NCI-H2029 (cell line): Measurements from ENCODE around the gene GDF11.

Source experiments
- DNase-seq: peaks from one replicate; lab custom pipeline; 2025; lab: John Stamatoyannopoulos, UW

The GDF11 gene

DNA sequence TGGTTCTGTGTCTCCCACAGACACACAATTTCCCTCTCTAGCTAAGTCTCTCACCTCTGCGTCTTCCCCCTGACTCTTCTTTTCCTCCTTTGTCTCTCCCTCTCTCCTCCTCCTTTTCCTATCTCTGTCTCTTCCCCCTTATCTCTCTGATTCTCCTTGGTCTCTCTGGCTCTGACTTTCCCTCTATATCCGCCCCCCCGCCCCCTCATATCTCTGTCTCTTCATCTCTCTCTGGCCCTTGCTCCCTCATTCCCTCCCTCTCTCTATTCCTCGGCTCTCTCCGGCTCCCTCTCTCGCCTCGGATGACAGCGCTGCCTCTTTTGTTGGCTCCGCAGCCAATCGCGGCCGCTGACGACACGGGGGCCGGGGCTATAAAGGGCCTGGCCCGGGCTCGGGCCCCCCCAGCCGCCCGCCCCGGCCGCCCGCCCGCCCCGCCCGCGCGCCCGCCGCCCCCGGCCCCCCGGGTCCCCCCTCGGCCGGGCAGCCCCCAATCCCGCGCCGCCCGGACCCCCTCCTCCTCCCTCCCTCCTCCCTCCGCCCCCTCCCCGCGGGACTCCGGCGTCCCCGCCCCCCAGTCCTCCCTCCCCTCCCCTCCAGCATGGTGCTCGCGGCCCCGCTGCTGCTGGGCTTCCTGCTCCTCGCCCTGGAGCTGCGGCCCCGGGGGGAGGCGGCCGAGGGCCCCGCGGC is at the start of gene GDF11:
Gene GDF11 (plus strand): TSS at position 404 of the 687 bp plus-strand sequence. CDS start 195 bp downstream, at position 599.
- DNase-seq = peak; percentile 68

DNA sequence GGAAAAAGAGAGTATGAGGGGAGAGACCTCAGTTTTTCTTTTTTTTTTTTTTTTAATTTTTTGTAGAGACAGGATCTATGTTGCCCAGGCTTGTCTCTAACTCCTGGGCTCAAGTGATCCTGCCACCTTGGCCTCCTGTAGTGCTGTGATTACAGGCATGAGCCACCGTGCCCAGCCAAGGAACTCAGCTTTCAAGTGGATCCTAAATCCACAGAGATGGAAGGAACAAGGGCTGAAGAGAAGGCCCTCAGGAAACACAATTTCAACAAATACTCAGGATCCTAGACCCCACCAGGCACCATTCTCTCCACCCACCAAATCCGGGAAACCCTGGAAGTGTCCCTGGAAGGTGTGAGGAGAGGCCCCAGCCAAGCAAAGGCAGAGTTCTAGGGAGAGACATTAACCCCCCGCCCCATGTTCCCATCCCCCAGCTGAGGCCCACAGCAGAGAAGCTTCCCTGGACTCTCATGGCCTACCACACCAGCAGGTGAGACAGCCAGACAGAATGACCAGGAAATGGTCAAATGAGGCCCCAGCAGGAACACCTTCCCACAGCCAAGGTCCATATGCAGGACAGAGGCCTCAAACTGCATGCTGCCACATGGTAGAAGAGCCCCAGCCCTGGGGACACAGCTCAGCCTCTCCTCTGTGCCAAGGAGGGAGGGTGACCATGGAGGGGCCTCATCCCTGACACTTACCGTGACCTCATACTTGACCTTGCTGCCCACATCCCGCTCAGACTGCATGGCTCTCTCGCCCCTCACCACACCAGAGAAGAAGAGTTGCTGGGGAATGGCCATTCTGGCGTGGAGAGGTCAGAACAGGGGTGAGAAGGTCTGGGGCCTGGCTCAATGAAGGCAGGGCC is 49.4 kb upstream of the GDF11 start:
- DNase-seq = no peak

DNA sequence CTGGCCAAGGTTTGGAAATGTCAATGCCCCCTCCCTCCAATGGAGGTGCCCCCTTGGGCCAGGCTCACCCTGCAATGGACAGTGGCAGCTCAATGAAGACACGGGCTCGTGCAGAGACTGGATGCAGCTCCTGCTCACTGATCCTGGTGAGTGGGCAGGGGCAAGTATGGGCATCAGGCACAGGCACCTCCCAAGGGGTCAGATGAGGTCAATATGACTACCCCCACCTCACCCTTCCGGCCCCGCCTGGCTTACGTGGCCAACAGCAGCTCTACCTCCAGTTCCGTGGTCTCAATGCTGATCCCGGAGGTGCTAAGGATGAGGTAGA is 48.8 kb upstream of the GDF11 start:
- DNase-seq = no peak

DNA sequence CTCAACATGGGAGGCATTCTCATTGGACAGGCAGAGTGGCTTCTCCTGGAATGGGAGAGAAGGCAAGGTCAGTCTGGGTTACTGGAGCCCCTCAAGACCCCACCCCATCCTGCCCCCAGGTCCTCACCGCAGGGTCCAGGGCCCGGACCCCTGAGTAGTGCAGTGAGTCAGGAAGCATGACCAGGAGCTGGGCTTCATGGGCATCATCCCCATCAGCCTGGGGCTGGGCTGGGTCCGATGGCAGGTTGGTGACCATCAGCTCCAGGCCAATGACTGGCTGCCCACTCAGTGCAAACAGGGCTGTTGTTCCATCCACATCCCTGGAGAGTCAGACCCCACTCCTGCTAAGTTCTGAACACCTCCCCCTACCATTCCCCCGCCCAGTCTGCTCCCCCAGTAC is 48.3 kb upstream of the GDF11 start:
- DNase-seq = no peak

DNA sequence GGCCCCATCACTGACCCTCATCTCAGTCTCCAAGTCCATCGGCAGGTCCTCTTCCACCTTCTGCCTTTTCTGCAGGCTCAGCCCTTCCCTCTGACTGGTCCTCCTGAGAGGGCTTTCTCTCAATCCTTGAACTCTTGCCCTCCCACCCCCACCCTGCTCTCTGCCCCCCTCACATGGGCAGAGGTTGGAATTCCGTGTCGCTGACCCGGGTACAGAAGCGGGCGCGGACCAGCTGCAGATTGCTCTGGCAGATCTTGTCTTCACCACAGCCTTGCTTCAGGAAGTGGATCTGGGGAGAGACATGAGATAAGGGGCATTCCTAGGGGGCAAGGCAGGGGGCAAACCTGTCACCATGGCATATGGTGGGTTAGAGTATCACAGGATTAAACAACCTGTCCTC is 47.6 kb upstream of the GDF11 start:
- DNase-seq = no peak

DNA sequence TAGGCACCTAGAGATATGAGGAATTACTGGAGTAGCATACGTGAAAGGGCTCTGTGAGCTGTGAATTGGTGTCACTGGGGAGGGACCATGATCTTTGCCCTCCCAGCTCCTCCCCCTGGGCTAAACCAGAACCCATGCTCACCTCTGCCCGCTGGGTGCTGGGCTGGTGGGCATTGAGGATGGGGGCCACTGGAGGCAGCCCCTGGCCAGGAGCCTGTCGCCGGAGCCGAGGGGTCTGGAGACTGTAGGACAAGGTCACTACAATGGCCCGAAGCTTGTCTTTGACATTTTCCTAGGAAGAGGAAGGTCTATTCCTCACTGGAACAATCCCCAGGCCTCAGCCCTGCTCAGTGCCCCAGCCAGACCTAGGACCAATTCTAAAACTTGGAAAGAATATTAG is 46.8 kb upstream of the GDF11 start:
- no peak for DNase-seq

DNA sequence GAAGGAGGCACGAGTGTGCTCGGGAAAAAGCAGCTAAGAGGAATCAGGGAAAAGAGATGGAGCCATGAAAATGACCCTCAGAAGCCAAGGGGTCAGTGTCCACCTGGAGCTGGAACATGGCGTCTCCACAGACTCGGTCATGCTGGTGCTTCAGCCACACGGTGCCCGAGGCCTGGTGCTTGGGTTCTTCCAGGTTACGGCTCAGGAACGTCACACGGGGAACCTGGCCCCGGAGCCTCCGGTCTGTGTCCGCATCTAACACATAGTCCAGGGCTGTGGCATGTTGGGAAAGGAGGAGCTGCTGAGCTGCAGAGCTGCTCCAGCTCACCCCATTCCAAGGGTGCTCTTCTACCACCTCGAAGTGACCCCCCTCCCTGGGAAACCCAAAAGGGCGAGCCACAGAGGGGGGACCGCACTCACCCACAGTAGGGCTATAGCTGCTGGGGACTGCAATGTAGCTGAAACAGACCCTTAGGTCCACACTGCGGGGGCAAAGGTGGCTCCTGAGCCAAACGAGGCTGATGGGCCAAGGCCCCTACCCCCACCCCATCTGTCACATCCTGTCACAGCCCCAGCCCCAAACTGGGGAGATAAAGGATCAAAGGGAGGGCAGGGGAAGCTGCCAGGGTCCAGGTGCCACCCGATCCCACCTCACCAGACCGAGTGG is 46.0 kb upstream of the GDF11 start:
- DNase-seq = no peak

DNA sequence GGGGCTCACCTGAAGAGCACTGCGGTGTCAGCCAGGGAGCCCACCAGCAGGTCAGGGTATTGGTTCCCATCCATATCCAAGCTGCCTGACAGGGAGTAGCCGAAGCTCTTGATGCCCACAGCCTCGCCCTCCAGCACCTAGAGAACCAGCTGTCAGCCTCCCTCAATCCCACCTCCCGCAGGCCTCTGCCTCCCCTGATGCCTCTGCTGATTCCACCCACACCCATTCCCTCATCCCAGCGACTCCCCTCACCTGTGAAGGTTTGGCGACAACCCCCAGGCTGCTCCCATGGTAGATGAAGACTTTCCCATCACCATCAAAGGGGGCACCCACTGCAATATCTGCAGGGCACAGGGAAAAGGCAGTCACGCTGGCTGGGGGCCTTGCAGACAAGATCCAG is 45.2 kb upstream of the GDF11 start:
- no peak for DNase-seq

DNA sequence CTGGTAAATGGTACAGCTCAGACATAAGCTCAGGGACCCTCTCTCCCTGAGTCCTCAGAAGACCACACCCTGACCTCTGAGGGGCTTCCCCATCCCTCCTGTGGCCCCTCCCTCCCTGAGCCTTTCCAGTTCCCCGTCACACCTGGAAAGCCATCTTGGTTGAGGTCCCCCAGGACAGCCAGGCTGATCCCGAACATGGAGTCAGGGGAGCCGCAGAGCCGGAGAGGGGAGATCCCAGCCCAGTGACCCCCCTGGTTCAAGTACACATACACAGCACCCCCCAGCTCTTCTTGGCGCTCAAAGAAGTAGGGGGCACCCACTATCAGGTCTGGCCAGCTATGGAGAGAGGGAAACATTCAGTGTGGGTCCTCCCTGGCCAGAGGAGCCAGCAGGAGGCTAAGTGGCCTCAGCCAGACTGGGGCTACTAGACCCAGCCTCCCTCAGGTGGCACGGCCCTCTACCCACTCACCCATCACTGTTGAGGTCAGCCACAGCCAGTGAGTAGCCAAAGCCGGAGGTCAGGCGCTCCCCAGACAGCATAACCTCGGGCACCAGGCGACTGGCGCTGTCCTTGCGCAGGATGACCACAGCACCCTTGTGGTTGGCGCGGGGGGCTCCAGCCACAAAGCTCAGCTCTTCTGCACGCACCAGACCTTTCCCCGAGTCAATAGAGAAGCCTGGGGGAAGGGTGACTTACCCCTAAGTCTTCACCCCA is 44.5 kb upstream of the GDF11 start:
- DNase-seq = no peak

DNA sequence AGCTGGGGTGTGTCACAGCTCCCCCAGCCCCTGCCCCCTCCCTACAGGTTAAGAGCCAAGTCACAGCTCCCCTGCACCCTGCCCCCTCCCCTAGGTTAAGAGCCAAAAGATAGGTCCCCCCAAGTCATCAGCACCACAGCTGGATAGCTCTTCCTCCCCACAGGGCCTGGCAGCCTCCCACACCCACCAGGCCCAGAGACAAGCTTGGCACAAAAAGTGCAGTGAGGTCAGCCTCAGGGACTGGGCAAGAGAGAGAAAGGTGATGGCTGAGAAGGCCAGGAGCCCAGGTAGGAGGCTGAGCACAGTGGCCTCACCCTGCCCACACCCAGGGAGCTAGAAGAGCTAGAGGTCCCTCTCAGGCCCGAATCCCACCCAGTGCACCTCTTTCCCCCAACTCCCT is 44.0 kb upstream of the GDF11 start:
- no peak for DNase-seq

DNA sequence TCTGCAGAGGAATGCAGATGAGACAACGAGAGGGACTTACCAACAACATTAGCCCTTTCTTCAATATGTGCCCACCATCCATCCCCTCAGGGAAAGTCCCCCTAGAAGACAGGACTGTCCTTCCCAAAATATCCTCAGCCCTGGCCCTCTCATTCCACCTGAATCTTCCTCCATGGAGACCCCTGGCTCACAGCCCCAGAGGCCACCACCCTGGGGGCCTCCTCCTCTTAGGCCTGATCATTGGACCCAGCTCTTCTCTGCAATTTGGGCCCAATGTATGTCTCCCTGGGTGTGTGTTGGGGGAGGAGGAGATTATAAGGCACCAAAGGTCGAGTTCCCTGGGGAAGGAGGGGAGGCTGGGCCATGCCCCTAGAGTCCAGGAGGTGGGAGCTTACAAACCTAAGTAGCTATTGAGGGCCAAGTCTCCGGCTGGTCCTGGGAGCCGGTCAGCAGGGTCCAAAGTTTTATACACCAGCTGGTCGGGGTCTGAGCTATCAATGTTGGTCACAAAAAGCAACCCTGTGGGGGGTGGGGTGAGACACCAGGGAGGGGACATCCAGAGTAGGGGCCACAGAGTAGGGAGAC is 43.4 kb upstream of the GDF11 start:
- no peak for DNase-seq

DNA sequence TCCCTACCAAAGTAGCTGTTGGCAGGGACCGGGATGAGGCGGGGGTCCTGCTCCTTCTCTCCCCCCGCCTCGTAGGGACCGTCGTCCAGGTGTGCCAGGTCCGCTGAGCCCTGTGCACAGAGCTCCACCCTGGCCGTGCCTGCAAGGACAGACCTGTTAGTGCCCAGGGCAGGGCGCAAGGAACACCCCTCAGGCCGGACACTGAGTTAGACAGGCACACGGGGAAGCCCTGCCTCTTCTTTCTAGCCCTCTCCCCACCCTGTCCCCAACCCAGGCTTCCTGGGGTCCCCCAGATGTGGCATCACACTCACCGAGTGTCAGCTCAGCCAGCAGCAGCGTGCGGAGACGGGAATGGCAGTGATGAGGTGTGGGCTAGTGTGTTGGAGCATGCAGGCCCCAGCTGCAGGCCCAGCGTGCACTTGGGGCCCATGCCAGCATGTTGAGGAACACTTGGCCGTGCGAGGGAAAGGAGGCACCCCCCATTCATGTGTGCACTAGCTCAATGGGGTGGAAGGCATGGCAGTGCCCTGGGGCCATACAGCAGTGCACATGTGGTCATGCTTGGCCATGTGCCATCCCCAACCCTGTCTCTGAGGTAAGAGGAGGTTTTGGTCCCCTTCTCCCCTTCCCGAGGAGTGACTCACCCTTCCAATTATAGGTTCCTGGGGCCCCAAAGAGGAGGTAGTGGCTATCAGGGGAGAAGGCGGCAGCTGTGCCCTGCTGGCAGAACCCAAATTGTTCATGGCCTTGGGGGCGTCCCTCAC is 42.5 kb upstream of the GDF11 start:
- DNase-seq = no peak

DNA sequence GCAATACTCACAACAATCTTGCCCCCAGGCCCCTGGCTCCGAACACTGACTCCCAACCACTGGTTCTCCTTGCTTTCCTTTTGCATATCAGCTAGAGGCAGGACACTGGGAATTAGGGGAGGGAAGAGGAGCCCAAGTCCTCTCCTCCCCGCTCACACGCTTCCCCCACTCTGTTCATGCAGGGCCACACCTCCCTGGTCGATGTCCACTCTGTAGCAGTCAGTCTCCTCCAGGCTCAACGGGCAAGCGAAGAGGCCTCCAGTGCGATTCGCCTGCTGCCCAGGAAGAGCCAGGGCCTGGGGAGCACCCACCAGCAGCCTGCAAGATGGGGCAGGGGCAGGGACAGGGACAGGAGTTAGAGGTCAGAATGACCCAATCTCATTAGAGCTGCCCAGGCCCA is 40.1 kb upstream of the GDF11 start:
- DNase-seq = no peak

DNA sequence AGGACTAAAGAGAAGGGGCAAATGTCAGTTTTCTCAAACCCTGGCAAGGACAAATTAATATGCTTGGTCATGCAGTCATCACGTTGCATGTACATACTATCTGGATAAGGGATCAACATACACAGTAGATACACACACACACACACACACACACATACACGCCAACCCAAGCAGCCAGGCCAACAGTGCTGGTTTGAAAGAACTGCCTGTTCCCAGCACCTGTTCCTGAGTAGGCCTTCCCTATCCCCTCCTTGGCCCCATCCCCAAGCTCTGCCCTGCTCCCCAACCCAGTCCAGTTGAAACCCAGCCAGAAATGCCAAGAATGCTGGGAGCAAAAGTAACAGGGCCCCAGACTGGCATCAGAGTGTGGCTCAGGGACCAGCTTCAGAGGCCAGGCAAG is 39.6 kb upstream of the GDF11 start:
- DNase-seq = no peak

DNA sequence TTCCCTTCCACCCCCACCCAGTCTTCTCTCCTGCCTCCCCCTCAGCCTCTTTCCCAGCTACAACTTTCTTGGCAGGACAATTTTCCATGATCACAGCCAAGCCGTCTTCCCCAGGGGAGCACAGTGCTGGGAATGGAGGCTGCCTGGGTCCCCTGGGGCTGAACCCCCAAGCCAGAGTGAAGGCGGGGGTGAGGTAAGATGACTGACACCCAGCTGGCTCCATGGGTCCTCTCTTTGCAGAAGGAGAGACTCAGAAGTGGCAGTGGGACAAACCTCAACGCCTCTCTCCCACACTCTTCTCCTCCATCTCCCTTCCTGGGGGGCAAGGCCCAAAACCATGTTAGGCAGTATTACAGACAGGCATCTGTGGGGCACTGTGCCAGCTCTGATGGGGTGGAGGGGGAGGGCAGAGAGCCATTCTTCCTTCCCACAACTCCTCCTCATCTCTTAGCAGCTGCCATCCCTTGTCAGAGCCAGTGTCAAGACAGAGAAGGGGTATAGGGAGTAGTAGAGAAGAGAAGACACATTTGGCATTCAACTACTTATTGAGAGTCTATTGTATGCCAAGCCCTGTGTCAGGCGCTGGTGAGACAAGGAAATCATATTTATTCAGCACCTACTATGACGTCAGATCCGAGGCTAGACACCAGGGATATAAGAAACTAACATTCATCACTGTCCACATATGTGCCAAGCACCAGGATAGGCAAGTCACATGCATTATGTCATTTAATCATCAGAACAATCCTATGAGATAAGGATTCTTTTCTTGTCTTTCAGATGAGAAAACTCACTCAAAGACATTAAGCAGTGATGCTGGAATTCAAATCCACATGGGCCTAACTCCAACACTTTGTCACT is 38.8 kb upstream of the GDF11 start:
- DNase-seq = no peak

DNA sequence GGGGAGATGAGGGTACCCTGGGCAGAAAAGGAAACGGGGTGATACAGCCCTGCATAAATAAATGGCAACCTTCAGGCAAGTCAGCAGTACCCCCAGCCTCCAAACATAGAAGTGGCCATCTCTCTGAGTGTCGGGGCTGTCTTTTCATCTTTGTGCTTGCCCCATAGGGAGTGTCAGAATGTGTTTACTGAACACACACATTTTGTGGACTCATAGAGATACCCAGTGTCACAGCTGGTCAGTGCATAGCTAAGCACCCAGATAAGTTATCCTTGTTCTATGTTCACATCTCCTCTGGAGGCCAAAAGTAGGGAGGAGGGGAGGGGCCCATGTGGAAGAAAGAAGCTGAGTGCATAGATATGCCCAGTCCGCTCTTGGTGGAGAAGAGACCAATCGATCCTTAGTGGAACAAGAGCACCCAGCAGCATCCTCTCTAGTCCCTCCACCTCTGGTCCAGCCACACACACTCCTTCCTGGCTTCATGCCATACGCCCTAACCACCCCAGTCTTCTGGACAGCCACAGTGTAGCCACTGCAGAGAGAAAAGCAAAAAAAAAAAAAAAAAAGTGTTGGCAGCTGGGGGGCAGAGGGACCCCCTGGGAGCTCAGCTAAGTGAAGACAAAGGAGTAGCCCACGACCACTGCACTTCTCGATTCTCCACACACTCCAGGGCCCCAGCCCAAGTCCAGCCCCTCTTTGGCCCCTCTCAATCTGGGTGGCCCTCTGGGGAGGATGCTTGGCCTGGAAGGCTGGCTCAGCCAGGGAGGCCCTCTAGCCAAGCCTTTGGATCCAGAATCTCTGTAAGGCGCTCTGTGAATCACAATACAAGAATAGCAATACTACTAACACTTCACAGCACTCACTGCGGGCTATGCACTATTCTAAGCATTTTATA is 37.9 kb upstream of the GDF11 start:
- DNase-seq = no peak

DNA sequence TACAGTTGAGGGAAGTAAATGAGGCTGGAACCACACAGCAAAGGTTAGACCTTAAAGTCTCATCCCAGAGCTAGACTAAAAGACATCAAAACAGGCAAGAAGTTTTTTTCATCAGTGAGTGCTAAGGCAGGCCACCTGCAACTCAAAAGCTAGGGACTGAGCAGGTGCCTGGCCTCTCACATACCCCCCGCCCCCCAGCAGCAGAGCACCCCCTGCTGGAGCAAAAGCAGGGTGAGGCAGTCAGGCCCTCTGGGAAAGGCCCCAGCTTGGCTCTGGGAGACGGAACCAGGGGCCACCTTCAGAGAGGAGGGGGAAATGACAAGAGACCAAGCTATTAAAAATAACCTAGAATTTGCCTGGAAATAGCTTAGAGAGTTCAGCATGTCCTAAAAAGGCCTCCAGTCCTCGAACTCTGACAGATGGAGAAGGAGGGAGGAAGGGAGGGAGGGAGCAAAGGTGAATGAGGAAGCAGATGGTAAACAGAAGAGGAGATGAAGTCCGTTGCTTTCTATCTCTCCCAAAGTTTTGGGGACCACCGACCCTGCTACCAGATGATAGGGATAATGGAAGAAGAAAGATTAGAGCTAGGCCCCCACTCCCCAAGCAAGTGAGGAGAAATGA is 37.0 kb upstream of the GDF11 start:
- no peak for DNase-seq

DNA sequence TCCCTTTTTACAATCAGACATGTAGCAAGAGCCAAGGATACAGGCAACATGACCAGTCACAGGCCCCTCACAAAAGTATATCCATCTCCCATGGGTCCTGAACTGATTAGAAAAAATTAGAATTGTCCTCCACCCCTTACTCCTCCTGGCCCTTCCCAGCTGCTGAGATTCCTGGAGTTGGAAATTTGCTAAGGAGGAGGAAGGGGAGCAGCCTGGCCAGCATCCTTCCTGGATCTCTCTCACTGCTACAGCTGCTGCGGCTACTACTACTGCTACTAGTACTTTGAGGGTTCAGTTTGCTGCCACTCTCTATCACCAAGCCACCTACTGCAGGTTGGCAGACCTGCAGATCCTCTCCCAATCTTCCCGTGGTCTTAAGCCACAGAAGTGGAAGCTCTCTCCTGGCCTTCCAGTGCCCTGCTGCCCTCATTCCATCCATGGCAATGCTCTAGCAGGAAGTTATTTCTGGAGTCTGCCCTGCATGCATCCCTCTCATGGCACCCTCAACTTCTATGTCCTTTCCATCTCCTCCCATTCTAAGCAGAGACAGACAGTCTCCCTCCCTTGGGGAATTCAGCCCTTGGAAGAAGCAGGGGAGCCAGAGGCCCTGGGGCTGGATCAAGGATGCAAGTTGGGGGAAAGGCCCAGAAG is 36.2 kb upstream of the GDF11 start:
- no peak for DNase-seq
